ENCODE data around the gene HPX.

The HPX gene

GRCh38 chr11:6448574-6448973 lies 7.8 kb upstream of the HPX start (continued):
- TF ChIP-seq, protein P1, sequence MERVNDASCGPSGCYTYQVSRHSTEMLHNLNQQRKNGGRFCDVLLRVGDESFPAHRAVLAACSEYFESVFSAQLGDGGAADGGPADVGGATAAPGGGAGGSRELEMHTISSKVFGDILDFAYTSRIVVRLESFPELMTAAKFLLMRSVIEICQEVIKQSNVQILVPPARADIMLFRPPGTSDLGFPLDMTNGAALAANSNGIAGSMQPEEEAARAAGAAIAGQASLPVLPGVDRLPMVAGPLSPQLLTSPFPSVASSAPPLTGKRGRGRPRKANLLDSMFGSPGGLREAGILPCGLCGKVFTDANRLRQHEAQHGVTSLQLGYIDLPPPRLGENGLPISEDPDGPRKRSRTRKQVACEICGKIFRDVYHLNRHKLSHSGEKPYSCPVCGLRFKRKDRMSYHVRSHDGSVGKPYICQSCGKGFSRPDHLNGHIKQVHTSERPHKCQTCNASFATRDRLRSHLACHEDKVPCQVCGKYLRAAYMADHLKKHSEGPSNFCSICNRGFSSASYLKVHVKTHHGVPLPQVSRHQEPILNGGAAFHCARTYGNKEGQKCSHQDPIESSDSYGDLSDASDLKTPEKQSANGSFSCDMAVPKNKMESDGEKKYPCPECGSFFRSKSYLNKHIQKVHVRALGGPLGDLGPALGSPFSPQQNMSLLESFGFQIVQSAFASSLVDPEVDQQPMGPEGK (CRISPR knock-in tag; IDR thresholded peaks at IDR 0.05; ENCODE audit: borderline replicate concordance), result no peak
- TF ChIP-seq RARB (CRISPR knock-in tag; IDR thresholded peaks at IDR 0.05), result no peak
- TF ChIP-seq ISL1 (CRISPR knock-in tag; IDR thresholded peaks at IDR 0.05), result no peak
- TF ChIP-seq BACH2 (CRISPR knock-in tag; IDR thresholded peaks at IDR 0.05; ENCODE audit: borderline replicate concordance), result no peak

GRCh38 chr11:6443269-6444003 lies 2.6 kb upstream of the HPX start:
- peak; percentile 90 for ATAC-seq

More at GRCh38 chr11:6443269-6444003, 2.6 kb upstream of the HPX start:
- TF ChIP-seq ARNTL (CRISPR knock-in tag; IDR thresholded peaks at IDR 0.05; ENCODE audit: borderline replicate concordance, low read depth), result no peak
- TF ChIP-seq GLIS3 (CRISPR knock-in tag; IDR thresholded peaks at IDR 0.05), result no peak
- no peak for TF ChIP-seq ZNF565 (CRISPR knock-in tag; conservative IDR thresholded peaks at IDR 0.05; ENCODE audit: low read depth)
- TF ChIP-seq CSDC2 (CRISPR knock-in tag; IDR thresholded peaks at IDR 0.05), result no peak
- TF ChIP-seq RARB (CRISPR knock-in tag; IDR thresholded peaks at IDR 0.05), result no peak
- TF ChIP-seq ESRRG (CRISPR knock-in tag; IDR thresholded peaks at IDR 0.05), result no peak
- TF ChIP-seq BACH2 (CRISPR knock-in tag; IDR thresholded peaks at IDR 0.05; ENCODE audit: borderline replicate concordance), result no peak
- TF ChIP-seq ZNF70 (CRISPR knock-in tag; IDR thresholded peaks at IDR 0.05), result no peak
- no peak for TF ChIP-seq ZC3H10 (CRISPR knock-in tag; IDR thresholded peaks at IDR 0.05)
- no peak for TF ChIP-seq ISL1 (CRISPR knock-in tag; IDR thresholded peaks at IDR 0.05)
- TF ChIP-seq TOX (CRISPR knock-in tag; IDR thresholded peaks at IDR 0.05; ENCODE audit: borderline replicate concordance), result no peak
- TF ChIP-seq, protein P2, sequence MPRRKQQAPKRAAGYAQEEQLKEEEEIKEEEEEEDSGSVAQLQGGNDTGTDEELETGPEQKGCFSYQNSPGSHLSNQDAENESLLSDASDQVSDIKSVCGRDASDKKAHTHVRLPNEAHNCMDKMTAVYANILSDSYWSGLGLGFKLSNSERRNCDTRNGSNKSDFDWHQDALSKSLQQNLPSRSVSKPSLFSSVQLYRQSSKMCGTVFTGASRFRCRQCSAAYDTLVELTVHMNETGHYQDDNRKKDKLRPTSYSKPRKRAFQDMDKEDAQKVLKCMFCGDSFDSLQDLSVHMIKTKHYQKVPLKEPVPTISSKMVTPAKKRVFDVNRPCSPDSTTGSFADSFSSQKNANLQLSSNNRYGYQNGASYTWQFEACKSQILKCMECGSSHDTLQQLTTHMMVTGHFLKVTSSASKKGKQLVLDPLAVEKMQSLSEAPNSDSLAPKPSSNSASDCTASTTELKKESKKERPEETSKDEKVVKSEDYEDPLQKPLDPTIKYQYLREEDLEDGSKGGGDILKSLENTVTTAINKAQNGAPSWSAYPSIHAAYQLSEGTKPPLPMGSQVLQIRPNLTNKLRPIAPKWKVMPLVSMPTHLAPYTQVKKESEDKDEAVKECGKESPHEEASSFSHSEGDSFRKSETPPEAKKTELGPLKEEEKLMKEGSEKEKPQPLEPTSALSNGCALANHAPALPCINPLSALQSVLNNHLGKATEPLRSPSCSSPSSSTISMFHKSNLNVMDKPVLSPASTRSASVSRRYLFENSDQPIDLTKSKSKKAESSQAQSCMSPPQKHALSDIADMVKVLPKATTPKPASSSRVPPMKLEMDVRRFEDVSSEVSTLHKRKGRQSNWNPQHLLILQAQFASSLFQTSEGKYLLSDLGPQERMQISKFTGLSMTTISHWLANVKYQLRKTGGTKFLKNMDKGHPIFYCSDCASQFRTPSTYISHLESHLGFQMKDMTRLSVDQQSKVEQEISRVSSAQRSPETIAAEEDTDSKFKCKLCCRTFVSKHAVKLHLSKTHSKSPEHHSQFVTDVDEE (CRISPR knock-in tag; IDR thresholded peaks at IDR 0.05), result no peak
- no peak for TF ChIP-seq PPARA (CRISPR knock-in tag; IDR thresholded peaks at IDR 0.05; ENCODE audit: borderline replicate concordance)
- TF ChIP-seq, protein P3, sequence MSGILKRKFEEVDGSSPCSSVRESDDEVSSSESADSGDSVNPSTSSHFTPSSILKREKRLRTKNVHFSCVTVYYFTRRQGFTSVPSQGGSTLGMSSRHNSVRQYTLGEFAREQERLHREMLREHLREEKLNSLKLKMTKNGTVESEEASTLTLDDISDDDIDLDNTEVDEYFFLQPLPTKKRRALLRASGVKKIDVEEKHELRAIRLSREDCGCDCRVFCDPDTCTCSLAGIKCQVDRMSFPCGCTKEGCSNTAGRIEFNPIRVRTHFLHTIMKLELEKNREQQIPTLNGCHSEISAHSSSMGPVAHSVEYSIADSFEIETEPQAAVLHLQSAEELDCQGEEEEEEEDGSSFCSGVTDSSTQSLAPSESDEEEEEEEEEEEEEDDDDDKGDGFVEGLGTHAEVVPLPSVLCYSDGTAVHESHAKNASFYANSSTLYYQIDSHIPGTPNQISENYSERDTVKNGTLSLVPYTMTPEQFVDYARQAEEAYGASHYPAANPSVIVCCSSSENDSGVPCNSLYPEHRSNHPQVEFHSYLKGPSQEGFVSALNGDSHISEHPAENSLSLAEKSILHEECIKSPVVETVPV (CRISPR knock-in tag; IDR thresholded peaks at IDR 0.05), result no peak
- TF ChIP-seq, protein P4, sequence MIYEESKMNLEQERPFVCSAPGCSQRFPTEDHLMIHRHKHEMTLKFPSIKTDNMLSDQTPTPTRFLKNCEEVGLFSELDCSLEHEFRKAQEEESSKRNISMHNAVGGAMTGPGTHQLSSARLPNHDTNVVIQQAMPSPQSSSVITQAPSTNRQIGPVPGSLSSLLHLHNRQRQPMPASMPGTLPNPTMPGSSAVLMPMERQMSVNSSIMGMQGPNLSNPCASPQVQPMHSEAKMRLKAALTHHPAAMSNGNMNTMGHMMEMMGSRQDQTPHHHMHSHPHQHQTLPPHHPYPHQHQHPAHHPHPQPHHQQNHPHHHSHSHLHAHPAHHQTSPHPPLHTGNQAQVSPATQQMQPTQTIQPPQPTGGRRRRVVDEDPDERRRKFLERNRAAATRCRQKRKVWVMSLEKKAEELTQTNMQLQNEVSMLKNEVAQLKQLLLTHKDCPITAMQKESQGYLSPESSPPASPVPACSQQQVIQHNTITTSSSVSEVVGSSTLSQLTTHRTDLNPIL (CRISPR knock-in tag; IDR thresholded peaks at IDR 0.05; ENCODE audit: low read depth), result no peak
- TF ChIP-seq SNAI2 (CRISPR knock-in tag; IDR thresholded peaks at IDR 0.05), result no peak
- TF ChIP-seq, protein P1 (CRISPR knock-in tag; IDR thresholded peaks at IDR 0.05; ENCODE audit: borderline replicate concordance), result no peak
- TF ChIP-seq, protein P5, sequence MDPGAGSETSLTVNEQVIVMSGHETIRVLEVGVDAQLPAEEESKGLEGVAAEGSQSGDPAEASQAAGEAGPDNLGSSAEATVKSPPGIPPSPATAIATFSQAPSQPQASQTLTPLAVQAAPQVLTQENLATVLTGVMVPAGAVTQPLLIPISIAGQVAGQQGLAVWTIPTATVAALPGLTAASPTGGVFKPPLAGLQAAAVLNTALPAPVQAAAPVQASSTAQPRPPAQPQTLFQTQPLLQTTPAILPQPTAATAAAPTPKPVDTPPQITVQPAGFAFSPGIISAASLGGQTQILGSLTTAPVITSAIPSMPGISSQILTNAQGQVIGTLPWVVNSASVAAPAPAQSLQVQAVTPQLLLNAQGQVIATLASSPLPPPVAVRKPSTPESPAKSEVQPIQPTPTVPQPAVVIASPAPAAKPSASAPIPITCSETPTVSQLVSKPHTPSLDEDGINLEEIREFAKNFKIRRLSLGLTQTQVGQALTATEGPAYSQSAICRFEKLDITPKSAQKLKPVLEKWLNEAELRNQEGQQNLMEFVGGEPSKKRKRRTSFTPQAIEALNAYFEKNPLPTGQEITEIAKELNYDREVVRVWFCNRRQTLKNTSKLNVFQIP (CRISPR knock-in tag; IDR thresholded peaks at IDR 0.05; ENCODE audit: borderline replicate concordance, low read depth), result no peak
- TF ChIP-seq OSR1 (CRISPR knock-in tag; IDR thresholded peaks at IDR 0.05), result no peak

Data from SK-N-SH treated with all-trans-retinoic acid at 6 μM for 48 hours (cell line).